HUES48 (cell line): ENCODE results near the gene ZNF668.

Experiments
- H3K27ac ChIP-seq: one replicate; pipeline ENCODE4 v1.7.0; 2013; ENCODE audit warnings: low read depth, low read length, inconsistent platforms
- H3K27me3 ChIP-seq: 2 replicates; pipeline ENCODE4 v1.6.1; 2013; ENCODE audit warnings: mild to moderate bottlenecking, low read length; ENCODE audit not compliant: control insufficient read depth, insufficient read depth
- H3K36me3 ChIP-seq: 2 replicates; pipeline ENCODE4 v1.6.1; 2013; ENCODE audit warnings: low read length; ENCODE audit not compliant: control insufficient read depth, insufficient read depth
- H3K4me1 ChIP-seq: 2 replicates; pipeline ENCODE4 v1.6.1; 2013; ENCODE audit warnings: mild to moderate bottlenecking, low read length; ENCODE audit not compliant: control insufficient read depth, insufficient read depth
- H3K4me3 ChIP-seq: 2 replicates; pipeline ENCODE4 v1.5.1; 2013; ENCODE audit warnings: mild to moderate bottlenecking, low read depth, low read length
- H3K9ac ChIP-seq: 2 replicates; pipeline ENCODE4 v1.6.1; 2013; ENCODE audit warnings: mild to moderate bottlenecking, low read depth, low read length, moderate library complexity
- H3K9me3 ChIP-seq: 2 replicates; pipeline ENCODE4 v1.6.1; 2013; ENCODE audit warnings: low read length; ENCODE audit not compliant: control insufficient read depth, insufficient read depth

ZNF668 gene

DNA sequence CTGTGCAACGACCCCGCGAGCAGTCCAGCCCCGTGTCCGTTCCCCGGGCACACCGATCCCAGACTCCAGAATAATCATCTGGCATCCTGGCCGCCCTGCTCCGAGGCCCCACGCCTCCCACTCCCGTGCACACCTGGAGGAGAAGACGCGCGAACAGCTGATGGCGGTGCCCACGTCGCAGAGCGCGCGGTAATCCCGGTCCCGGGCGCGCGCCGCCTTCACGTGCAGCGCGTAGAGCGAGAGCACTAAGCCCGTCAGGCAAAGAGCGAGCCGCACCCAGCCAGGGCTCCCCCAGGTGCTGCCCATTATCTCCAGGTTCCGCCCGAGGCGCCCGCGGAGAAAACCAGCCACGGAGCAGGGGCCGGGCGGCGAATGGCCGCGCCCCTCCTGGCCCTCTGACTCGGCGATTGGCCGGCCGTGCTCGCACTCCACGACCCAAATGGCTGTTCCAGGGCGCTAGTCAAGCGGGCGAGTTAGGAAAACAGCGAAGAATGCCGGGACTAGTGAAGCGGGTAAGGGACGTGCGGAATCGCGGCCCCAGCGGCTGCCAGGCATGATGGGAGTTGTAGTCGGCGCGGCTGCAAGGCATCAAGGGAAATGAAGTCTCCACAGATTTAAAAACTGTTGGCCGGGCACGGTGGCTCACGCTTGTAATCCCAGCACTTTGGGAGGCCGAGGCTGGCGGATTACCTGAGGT lies 20.5 kb upstream of the ZNF668 start, which contains the start of gene VKORC1:
TSS of gene VKORC1 (minus strand) at position 374 of the 697 bp plus-strand sequence. CDS start at position 306, 68 bp downstream.
- Histone ChIP-seq H3K9ac (peak within 1 kb of the TSS; percentile 72), H3K27ac (peak within 1 kb of the TSS; percentile 80), H3K9me3 (no peaks in the 10 kb centered on the region), H3K4me1 (peaks cover 3% of the 10 kb centered on the region), H3K27me3 (no peaks in the 10 kb centered on the region), H3K36me3 (peaks cover 22% of the 10 kb centered on the region), H3K4me3 (peak within 1 kb of the TSS; percentile 95)

DNA sequence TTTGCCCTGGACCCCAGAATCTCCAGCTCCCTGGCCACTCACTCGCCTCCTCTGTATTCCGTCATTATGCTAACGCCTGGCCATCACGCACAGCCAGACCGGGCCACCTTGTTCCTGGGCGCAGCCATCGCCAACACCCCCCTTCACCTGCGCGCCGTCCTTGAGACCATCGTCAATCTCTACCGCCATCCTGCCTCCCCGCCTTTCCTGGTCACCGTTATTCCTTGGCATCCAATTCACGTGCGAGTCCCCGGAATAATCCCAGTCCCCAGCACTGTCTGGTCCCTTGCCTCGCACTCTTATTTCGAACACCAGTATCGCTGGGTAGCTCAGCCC lies 20.0 kb upstream of the ZNF668 start:
- H3K9me3 ChIP-seq, result no peaks in the 10 kb centered on the region
- H3K4me1 ChIP-seq, result peaks cover 3% of the 10 kb centered on the region
- H3K36me3 ChIP-seq, result peaks cover 25% of the 10 kb centered on the region
- peak overlapping the region; percentile 95 for H3K4me3 ChIP-seq
- H3K27ac ChIP-seq, result peak overlapping the region; percentile 80
- H3K9ac ChIP-seq, result peak overlapping the region; percentile 72
- no peaks in the 10 kb centered on the region for H3K27me3 ChIP-seq

DNA sequence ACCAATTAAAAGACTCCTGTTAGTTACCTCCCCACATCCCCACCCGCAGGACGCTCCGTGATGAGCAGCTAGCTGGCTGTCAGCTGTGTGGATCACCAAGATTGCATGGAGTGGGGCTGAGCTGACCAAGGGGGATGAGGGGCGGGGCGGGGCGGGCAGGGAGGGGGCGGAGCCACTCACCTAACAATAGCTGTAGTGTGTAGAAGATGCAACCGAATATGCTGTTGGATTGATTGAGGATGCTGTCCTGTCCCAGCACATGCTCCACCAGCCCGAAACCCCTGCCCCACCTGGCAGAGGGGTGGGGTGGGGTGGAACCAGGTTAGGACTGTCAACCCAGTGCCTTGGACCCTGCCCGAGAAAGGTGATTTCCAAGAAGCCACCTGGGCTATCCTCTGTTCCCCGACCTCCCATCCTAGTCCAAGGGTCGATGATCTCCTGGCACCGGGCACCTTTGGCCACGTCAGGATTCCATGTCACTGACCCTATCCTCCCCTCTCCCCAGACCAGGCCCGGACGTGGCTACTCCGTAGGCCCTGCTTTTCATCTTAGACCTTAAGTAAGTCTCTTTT lies 19.2 kb upstream of the ZNF668 start:
- Histone ChIP-seq H3K27ac (no peak overlapping the region), H3K4me1 (peaks cover 3% of the 10 kb centered on the region), H3K4me3 (peak overlapping the region; percentile 95), H3K9ac (no peak overlapping the region), H3K27me3 (no peaks in the 10 kb centered on the region), H3K36me3 (peaks cover 29% of the 10 kb centered on the region), H3K9me3 (no peaks in the 10 kb centered on the region)

DNA sequence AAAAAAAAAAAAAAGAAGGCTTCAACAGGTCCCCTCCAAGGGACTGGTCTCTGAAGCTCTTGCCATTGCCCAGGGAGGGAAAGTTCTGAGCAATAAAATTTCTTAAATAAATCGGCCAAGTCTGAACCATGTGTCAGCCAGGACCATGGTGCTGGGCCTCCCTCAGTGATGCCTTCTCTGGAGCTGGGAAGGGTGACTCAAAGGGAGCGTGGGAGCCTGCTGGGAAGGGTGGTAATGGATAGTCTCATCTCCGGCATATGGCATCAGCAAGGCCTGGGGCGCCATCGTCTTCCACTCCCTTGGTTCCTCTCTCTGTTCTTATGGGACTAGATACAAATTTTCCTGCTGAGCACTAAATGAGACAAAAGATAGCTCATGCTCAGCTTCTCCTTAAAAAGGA lies 18.3 kb upstream of the ZNF668 start:
- Histone ChIP-seq H3K4me3 (no peak overlapping the region), H3K9ac (no peak overlapping the region), H3K27me3 (no peaks in the 10 kb centered on the region), H3K36me3 (peaks cover 29% of the 10 kb centered on the region), H3K27ac (no peak overlapping the region), H3K9me3 (no peaks in the 10 kb centered on the region), H3K4me1 (peaks cover 3% of the 10 kb centered on the region)

DNA sequence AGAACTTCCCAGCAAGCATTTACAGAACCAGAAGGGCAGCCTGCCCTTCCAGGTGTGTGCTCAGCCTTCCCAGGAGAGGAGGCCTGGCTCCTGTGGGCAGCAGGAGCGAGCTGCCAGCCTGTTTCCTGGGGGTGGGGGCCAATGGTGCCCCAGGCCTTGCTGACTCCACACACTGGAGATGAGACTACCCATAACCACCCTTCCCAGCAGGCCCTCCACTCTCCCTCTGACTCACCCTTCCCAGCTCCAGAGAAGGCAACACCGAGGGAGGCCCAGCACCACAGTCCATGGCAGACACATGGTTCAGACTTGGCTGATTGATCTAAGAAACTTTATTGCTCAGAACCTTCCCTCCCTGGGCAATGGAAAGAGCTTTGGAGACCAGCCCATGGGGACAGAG lies 16.5 kb upstream of the ZNF668 start:
- Histone ChIP-seq H3K27ac (no peak overlapping the region), H3K27me3 (no peaks in the 10 kb centered on the region), H3K9me3 (no peaks in the 10 kb centered on the region), H3K36me3 (peaks cover 29% of the 10 kb centered on the region), H3K4me1 (peaks cover 3% of the 10 kb centered on the region), H3K4me3 (no peak overlapping the region), H3K9ac (no peak overlapping the region)

DNA sequence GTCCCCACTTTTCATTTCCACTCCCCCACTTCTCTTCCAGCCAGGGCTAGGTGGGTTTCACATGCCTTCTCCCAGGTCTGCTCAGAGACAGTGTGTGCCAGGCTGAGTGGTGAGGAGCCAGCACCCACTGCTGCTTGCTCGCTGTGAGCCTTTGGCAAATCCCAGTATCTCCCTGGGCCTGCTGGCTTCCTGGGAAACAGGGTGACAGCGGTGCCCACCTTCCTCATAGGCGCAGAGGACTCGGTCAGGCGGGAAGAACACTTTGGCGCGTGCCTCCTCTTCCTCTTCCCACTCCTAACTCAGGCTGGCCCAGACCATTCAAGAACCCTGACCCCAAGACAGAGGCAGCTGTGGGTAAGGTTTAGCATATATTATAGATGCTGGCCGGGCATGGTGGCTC lies 15.2 kb upstream of the ZNF668 start:
- Histone ChIP-seq H3K36me3 (peaks cover 33% of the 10 kb centered on the region), H3K27ac (no peak overlapping the region), H3K9ac (no peak overlapping the region), H3K4me3 (no peak overlapping the region), H3K27me3 (no peaks in the 10 kb centered on the region), H3K4me1 (peaks cover 3% of the 10 kb centered on the region), H3K9me3 (no peaks in the 10 kb centered on the region)

DNA sequence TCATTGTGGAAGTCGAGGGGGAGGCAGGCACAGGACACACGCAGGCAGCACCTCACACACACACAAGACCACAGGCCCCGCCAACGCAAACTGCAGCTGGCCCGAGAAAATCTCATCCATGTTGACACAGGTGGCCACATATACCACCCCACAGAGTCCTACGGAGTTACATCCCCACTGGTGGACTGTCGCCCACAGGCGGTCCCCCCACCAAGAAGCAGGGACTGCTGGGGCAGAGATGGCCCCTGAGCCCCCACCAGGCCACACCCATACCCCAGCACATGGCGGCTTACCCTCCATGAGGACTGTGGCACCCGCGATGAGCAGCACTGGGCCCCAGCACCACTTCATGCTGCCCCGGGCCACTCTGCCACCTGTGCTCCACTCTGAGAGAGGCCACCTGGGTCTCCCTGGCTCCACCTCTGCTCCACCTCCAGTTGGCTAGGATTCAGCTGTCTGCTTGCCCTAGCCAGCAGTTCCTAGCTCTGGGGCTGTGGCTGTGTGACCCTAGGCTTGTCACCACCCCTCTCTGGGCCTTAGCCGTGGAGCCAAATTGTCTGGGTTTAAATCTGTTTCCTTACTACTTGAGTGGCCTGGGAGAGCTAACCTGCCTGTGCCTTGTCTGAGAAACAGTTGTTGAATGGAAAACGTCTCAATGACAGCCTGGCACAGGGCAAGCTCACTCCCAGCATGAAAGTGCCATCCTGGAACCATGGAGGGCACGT lies 14.6 kb upstream of the ZNF668 start, which contains the start of gene PRSS53:
TSS of gene PRSS53 (minus strand) at position 485 of the 725 bp plus-strand sequence. CDS start at position 351, 134 bp downstream.
- Histone ChIP-seq H3K9ac (no peak within 1 kb of the TSS), H3K27ac (no peak within 1 kb of the TSS), H3K27me3 (no peaks in the 10 kb centered on the region), H3K36me3 (peaks cover 33% of the 10 kb centered on the region), H3K9me3 (no peaks in the 10 kb centered on the region), H3K4me3 (no peak within 1 kb of the TSS), H3K4me1 (peaks cover 3% of the 10 kb centered on the region)

DNA sequence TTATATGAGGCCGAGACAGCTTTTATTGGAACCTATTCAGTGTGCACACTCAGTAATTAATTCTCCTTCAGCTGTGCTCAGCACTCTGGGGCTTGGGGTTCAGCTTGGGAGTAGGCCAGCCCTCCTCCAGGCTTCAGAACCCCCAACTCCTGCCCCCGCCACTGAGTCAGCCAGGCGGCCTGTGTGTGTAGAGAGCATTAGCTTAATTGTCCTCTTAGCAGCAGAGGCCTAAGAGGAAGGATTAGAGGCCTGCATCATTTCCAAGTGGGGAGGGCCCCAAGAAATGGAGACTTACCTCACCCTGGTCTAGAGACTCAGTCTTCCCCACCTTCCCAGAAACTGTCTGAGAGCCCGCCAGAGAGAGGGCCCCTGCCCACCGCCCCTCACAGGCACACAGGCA lies 13.9 kb upstream of the ZNF668 start:
- no peak overlapping the region for H3K27ac ChIP-seq
- H3K9ac ChIP-seq, result no peak overlapping the region
- no peaks in the 10 kb centered on the region; the same call in 1 of the 2 replicates for H3K4me1 ChIP-seq
- no peaks in the 10 kb centered on the region for H3K9me3 ChIP-seq
- no peaks in the 10 kb centered on the region for H3K27me3 ChIP-seq
- H3K4me3 ChIP-seq, result no peak overlapping the region
- peaks cover 39% of the 10 kb centered on the region for H3K36me3 ChIP-seq

DNA sequence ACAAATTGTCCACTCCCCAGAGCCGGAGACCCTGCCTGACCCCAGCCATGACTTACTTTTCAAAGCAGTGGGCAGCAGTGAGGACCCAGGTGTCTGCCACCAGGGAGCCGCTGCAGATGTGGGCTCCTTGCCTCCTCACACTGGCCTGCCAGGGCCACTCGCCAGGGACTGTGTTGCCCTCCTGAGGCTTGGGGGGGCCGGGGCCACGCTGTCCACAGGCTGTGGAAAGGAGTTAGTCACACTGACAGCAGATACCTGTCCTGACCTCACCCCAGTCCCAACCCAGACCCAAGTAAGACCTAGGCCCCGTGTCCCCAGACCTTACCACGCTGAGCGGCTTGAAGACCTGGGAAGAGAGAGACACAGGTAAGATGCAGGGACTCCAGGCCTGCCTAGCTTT lies 13.4 kb upstream of the ZNF668 start:
- Histone ChIP-seq H3K27ac (no peak overlapping the region), H3K4me3 (no peak overlapping the region), H3K4me1 (no peaks in the 10 kb centered on the region), H3K27me3 (no peaks in the 10 kb centered on the region), H3K36me3 (peaks cover 38% of the 10 kb centered on the region), H3K9ac (no peak overlapping the region), H3K9me3 (no peaks in the 10 kb centered on the region)

DNA sequence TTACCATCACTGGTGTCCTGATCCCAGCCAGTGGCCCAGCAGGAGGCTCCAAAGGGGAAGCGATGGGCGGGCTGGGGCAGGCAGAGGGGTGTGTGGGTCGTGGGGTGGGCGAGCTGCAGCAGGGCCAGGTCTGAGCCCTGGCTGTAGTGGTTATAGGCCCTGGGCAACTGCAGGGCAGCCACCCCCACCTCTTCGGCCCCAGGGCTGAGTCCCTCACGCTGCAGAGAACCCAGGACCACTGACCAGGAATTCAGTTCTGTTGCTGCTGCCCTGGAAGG lies 12.5 kb upstream of the ZNF668 start:
- peaks cover 35% of the 10 kb centered on the region for H3K36me3 ChIP-seq
- no peak overlapping the region for H3K27ac ChIP-seq

More for the DNA sequence above, 12.5 kb upstream of the ZNF668 start:
- Histone ChIP-seq H3K9me3 (no peaks in the 10 kb centered on the region), H3K4me3 (no peak overlapping the region), H3K27me3 (no peaks in the 10 kb centered on the region), H3K4me1 (no peaks in the 10 kb centered on the region), H3K9ac (no peak overlapping the region)
